Upper lobe of right lung (tissue), 1 donor: ENCODE results near the gene TUT7. TPM values are rescaled to one million over a fixed set of nuclear protein-coding genes. Genes with fewer than 3 reads are reported as not detected.

Experiments used
- ATAC-seq: fragments of 200-7000 bp; cut with Tn5 transposase; one replicate; pipeline ENCODE4 v1.9.1; 2020; ENCODE audit warnings: mild to moderate bottlenecking, moderate library complexity
- DNase-seq: peaks from one replicate; pipeline ENCODE4 v3.0.0-alpha.2; 2020
- H3K27ac ChIP-seq: fragments of 200-600 bp; one replicate; pipeline ENCODE4 v1.8.0; 2022
- H3K27me3 ChIP-seq: fragments of 200-600 bp; one replicate; pipeline ENCODE4 v1.8.0; 2022; ENCODE audit warnings: mild to moderate bottlenecking
- H3K36me3 ChIP-seq: fragments of 200-600 bp; one replicate; pipeline ENCODE4 v1.8.0; 2022
- H3K4me1 ChIP-seq: fragments of 200-600 bp; one replicate; pipeline ENCODE4 v1.8.0; 2022
- H3K4me3 ChIP-seq: fragments of 200-600 bp; one replicate; pipeline ENCODE4 v1.8.0; 2022; ENCODE audit warnings: mild to moderate bottlenecking
- H3K9me3 ChIP-seq: fragments of 200-600 bp; one replicate; pipeline ENCODE4 v1.8.0; 2022
- CTCF ChIP-seq: fragments of 200-600 bp; IDR thresholded peaks from one replicate; pipeline ENCODE4 v1.8.0; 2022; ENCODE audit warnings: antibody characterized with exemption
- intact Hi-C: fragments of 100-400 bp; cut with DNase I; formaldehyde crosslinking; loops from one replicate; pipeline ENCODE4 v1.11.0; 2022
- total RNA-seq: library from RNA; stranded (reverse); fragmentation: NEBNext Ultra II Directional; extraction: Animal tissue kit (Norgen Biotek cat#: 25700); gene quantifications from one replicate; pipeline ENCODE4 v1.2.1, GENCODE V29; 2021
- donor health status: DM: no; HTN: yes; CAD: no; lungs with severe emphysema.

The TUT7 gene
- total RNA-seq, 1 donor from 2014 or later = 34.1 TPM

- Histone ChIP-seq H3K4me3 (peak overlapping the region; percentile 95), H3K27me3 (no peaks in the 10 kb centered on the region), H3K27ac (no peak overlapping the region), H3K36me3 (peaks cover 13% of the 10 kb centered on the region), H3K4me1 (peaks cover 63% of the 10 kb centered on the region), H3K9me3 (no peaks in the 10 kb centered on the region)
- TF ChIP-seq CTCF = no peak
- DNase-seq = no peak
- intact Hi-C loops = no loop called here
- ATAC-seq = no peak
Observed at GRCh38 chr9:86352440-86353077, 1.7 kb downstream of the TUT7 start.

DNA sequence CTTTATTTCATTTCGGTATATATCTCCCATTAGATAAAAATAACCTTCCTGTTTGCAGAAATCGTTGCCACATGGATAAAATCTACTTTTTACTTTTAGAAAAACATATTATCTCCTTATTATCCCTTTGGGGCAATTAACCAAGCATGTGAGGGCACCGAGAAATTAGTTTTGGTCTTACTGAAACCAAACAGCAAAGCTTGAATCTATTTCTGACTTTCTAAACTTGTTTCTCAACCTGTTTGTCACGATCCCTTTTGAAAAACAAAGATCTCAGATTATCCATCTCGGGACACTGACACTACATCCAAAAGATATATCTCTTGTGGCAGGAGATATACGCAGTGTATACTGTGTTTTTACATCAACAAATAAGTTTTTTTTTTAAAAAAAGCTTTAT lies 2.3 kb downstream of the TUT7 start:
- H3K4me3 ChIP-seq = peak overlapping the region; percentile 95
- no peak overlapping the region for H3K27ac ChIP-seq

GRCh38 chr9:86350006-86350760 lies 4.0 kb downstream of the TUT7 start:
- Histone ChIP-seq H3K9me3 (no peaks in the 10 kb centered on the region), H3K27me3 (no peaks in the 10 kb centered on the region), H3K4me3 (peak overlapping the region; percentile 11), H3K27ac (no peak overlapping the region), H3K4me1 (peaks cover 74% of the 10 kb centered on the region), H3K36me3 (peaks cover 30% of the 10 kb centered on the region)
- TF ChIP-seq CTCF = no peak
- ATAC-seq = no peak
- intact Hi-C loops = no loop called here
- no peak for DNase-seq

More for the DNA sequence above, 2.3 kb downstream of the TUT7 start:
- ATAC-seq (no peak), DNase-seq (no peak)
- TF ChIP-seq CTCF = no peak
- intact Hi-C loops = no loop called here
- Histone ChIP-seq H3K4me1 (peaks cover 69% of the 10 kb centered on the region), H3K9me3 (no peaks in the 10 kb centered on the region), H3K36me3 (peaks cover 13% of the 10 kb centered on the region), H3K27me3 (no peaks in the 10 kb centered on the region)

DNA sequence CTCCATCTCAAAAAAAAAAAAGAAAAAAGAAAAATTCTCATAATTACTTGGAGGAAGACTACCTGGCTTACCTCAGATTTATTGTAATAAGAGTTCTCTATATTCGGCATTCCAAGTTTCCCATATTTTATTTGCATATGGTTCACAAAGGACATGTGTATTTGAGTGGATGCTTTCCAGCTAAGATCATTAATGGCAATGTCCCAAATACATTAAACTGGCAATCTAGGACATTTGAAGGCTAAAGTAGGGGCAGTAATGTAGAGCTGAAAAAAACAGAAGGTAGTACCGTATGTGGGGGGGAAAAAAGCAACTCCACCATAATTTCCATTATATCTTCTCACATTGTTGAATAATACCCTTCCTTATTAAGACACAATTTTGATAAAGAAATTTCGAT lies 4.9 kb downstream of the TUT7 start:
- Histone ChIP-seq H3K4me3 (no peak overlapping the region), H3K36me3 (peaks cover 39% of the 10 kb centered on the region), H3K27me3 (no peaks in the 10 kb centered on the region), H3K9me3 (no peaks in the 10 kb centered on the region), H3K4me1 (peaks cover 71% of the 10 kb centered on the region), H3K27ac (no peak overlapping the region)
- no peak for TF ChIP-seq CTCF
- intact Hi-C loops = no loop called here
- ATAC-seq = no peak
- no peak for DNase-seq

GRCh38 chr9:86347991-86348390 lies 6.2 kb downstream of the TUT7 start:
- H3K9me3 ChIP-seq = no peaks in the 10 kb centered on the region
- peaks cover 51% of the 10 kb centered on the region for H3K36me3 ChIP-seq
- H3K27ac ChIP-seq = no peak overlapping the region
- no peaks in the 10 kb centered on the region for H3K27me3 ChIP-seq
- H3K4me3 ChIP-seq = no peak overlapping the region
- H3K4me1 ChIP-seq = peaks cover 67% of the 10 kb centered on the region
- intact Hi-C loops = no loop called here
- no peak for DNase-seq
- ATAC-seq = peak; percentile 45
- no peak for TF ChIP-seq CTCF
